Psoas muscle (tissue), 8 donors: Measurements from ENCODE around the gene LCP2. TPM values are rescaled to one million over a fixed set of nuclear protein-coding genes. Genes with fewer than 3 reads are reported as not detected.

Experiments
- ATAC-seq, 4 donors: fragments of 200-7000 bp; cut with Tn5 transposase; one replicate each; pipeline ENCODE4 v1.9.1; 2020; ENCODE audit warnings: moderate library complexity in 3 of 4, mild to moderate bottlenecking in 2 of 4
- DNase-seq, 2 donors: peaks; one replicate each; pipeline ENCODE4 v3.0.0-alpha.2; 2020
- H3K27ac ChIP-seq: fragments of 200-600 bp; one replicate; pipeline ENCODE4 v1.8.0; 2022
- H3K27me3 ChIP-seq, 3 donors: fragments of 200-600 bp in 1 of 3; one replicate each; pipeline versions ENCODE4 v1.6.1 to v1.8.0; 2013 to 2022; ENCODE audit warnings: low read length in 2 of 3, mild to moderate bottlenecking in 2 of 3, moderate library complexity in 1 of 3; ENCODE audit not compliant: insufficient read depth in 3 of 3
- H3K36me3 ChIP-seq, 2 donors: fragments of 200-600 bp in 1 of 2; one replicate each; pipeline versions ENCODE4 v1.6.1 to v1.8.0; 2013 to 2022; ENCODE audit warnings: low read depth in 1 of 2, mild to moderate bottlenecking in 1 of 2, moderate library complexity in 1 of 2; ENCODE audit not compliant: insufficient read depth in 1 of 2
- H3K4me1 ChIP-seq: fragments of 200-600 bp; one replicate; pipeline ENCODE4 v1.8.0; 2022
- H3K4me3 ChIP-seq: fragments of 200-600 bp; one replicate; pipeline ENCODE4 v1.8.0; 2022; ENCODE audit warnings: mild to moderate bottlenecking
- H3K9me3 ChIP-seq: fragments of 200-600 bp; one replicate; pipeline ENCODE4 v1.8.0; 2022
- CTCF ChIP-seq: fragments of 200-600 bp; IDR thresholded peaks from one replicate; pipeline ENCODE4 v1.8.0; 2022; ENCODE audit warnings: antibody characterized with exemption
- WGBS, 3 donors: extraction: QIAGEN DNeasy Blood & Tissue Kit; methylation state at CpG; one replicate each; pipeline versions ENCODE4 v1.1.6 to v1.1.7; 2013; 5-methylcytosine and 5-hydroxymethylcytosine counted together
- intact Hi-C, 2 donors: fragments of 100-400 bp; cut with DNase I; formaldehyde crosslinking; loops; one replicate each; pipeline versions ENCODE4 v1.11.0 to v1.14.2; 2022
- polyA plus RNA-seq, 3 donors: library from polyadenylated mRNA; stranded (reverse); fragments of 200-250 nt; gene quantifications; one replicate each; pipeline ENCODE4 v1.2.3, GENCODE V29; 2013
- total RNA-seq, 4 donors: library from RNA; stranded (reverse); fragmentation: NEBNext Ultra II Directional in 2 of 4; extraction: Animal tissue kit (Norgen Biotek cat#: 25700) in 2 of 4; gene quantifications; one replicate each; pipeline versions ENCODE4 v1.2.1 to v1.2.4, GENCODE V29; 2021 to 2023
- donor health status: healthy with polysubstance abuse.
- donor health status: DM: no; HTN: no; CAD: no; lungs with moderate emphysema.
- donor health status: Bipolar disorder and iron deficiency.
- donor health status: healthy.
- donor health status: DM: yes; HTN: yes; CAD: no.
- donor health status: DM: no; HTN: no; CAD: no.
- donor health status: DM: no; HTN: no; CAD: no.
- donor health status: DM: yes; HTN: yes; CAD: no.

Gene LCP2
- total and polyA plus RNA-seq, 7 donors = 0.76 to 6.0 (median 4.2) TPM

GRCh38 chr5:170300361-170301013 lies 2.9 kb upstream of the LCP2 start:
- Histone ChIP-seq H3K9me3 (no peaks in the 10 kb centered on the region), H3K27me3 (no peaks in the 10 kb centered on the region), H3K27ac (no peak overlapping the region), H3K4me1 (no peaks in the 10 kb centered on the region), H3K4me3 (no peak overlapping the region), H3K36me3 (no peaks in the 10 kb centered on the region)
- intact Hi-C loops = no loop called here
- 87 to 89% (median 88%) methylated on average over 7 of the region's 7 CpGs for WGBS, 3 donors
- DNase-seq (no peak), ATAC-seq (no peak)
- no peak for TF ChIP-seq CTCF

GRCh38 chr5:170296935-170297588 lies 515 bp downstream of the LCP2 start:
- Histone ChIP-seq H3K9me3 (no peaks in the 10 kb centered on the region), H3K36me3 (no peaks in the 10 kb centered on the region), H3K4me1 (no peaks in the 10 kb centered on the region), H3K4me3 (peak overlapping the region; percentile 60), H3K27me3 (no peaks in the 10 kb centered on the region), H3K27ac (peak overlapping the region; percentile 72)
- intact Hi-C loops = no loop called here
- ATAC-seq (peak in 1 of 4 donors; percentile 40), DNase-seq (no peak)
- no peak for TF ChIP-seq CTCF
- 76 to 81% (median 77%) methylated on average over 12 of the region's 12 CpGs for WGBS, 3 donors

- Histone ChIP-seq H3K27me3 (no peaks in the 10 kb centered on the region), H3K27ac (no peak overlapping the region), H3K9me3 (no peaks in the 10 kb centered on the region), H3K36me3 (no peaks in the 10 kb centered on the region), H3K4me1 (no peaks in the 10 kb centered on the region), H3K4me3 (peak overlapping the region; percentile 60)
- intact Hi-C loops = no loop called here
- no peak for ATAC-seq
- DNase-seq = no peak
- 80 to 82% (median 80%) methylated on average over 13 of the region's 13 CpGs for WGBS, 3 donors
- no peak for TF ChIP-seq CTCF
Measured at GRCh38 chr5:170296036-170296934, 1.3 kb downstream of the LCP2 start.

GRCh38 chr5:170294556-170294955 lies 3.0 kb downstream of the LCP2 start:
- no peak for TF ChIP-seq CTCF
- Histone ChIP-seq H3K4me1 (no peaks in the 10 kb centered on the region), H3K27ac (no peak overlapping the region), H3K27me3 (no peaks in the 10 kb centered on the region), H3K4me3 (no peak overlapping the region), H3K9me3 (no peaks in the 10 kb centered on the region), H3K36me3 (no peaks in the 10 kb centered on the region)
- DNase-seq = no peak
- intact Hi-C loops = no loop called here
- no peak for ATAC-seq
